Measurements from ENCODE around the gene ARRB1.

DNA sequence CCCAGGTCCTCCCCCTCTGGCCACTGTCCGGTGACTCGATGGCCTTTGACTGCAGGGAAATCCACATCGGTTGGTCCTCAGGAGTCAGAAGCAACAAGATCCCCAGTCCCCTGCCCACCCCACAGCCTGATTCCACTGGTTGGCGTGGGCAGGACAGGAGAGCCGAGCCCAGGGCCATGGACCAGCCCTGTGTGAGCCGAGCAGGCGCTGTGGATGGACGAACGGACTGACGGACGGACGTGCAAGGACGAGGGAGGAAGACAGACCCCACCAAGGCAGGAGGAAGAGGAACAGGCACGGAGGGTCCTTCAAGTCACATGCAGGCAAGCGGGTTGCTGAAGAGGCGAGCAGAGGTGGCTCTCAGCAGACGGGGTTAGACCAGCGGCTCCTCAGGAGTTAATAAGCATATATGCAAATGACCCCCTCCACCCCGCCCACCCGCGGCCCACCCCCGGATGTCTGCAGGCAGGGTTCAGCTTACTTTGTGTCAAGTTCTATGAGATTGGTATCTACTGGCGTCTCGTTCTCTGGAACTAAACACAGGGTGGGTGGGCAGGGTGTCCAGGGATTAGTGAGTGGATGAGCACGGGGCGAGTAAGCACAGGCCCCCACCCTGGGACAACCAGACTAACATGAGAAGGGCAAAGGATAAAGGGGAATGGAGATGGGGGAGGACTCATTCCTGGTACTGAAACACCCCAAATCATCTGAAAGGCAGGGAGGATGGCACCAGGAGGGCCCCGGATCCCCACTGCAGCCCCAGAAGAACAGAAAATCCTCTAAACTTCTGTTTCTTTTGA, 84.1 kb downstream of the ARRB1 start:
- TF ChIP-seq, protein P1, sequence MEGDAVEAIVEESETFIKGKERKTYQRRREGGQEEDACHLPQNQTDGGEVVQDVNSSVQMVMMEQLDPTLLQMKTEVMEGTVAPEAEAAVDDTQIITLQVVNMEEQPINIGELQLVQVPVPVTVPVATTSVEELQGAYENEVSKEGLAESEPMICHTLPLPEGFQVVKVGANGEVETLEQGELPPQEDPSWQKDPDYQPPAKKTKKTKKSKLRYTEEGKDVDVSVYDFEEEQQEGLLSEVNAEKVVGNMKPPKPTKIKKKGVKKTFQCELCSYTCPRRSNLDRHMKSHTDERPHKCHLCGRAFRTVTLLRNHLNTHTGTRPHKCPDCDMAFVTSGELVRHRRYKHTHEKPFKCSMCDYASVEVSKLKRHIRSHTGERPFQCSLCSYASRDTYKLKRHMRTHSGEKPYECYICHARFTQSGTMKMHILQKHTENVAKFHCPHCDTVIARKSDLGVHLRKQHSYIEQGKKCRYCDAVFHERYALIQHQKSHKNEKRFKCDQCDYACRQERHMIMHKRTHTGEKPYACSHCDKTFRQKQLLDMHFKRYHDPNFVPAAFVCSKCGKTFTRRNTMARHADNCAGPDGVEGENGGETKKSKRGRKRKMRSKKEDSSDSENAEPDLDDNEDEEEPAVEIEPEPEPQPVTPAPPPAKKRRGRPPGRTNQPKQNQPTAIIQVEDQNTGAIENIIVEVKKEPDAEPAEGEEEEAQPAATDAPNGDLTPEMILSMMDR (IDR thresholded peaks at IDR 0.05), result no peak
- TF ChIP-seq POLR2A (IDR thresholded peaks at IDR 0.05) (no peak), POLR2AphosphoS5 (IDR thresholded peaks at IDR 0.05; ENCODE audit: insufficient read depth in 1 of 2, low read depth in 1 of 2) (no peak)
